Thymus (tissue), 11 donors: ENCODE results near the gene MRPL53. TPM values are rescaled to one million over a fixed set of nuclear protein-coding genes. Genes with fewer than 3 reads are reported as not detected.
"Not testable (repeated sequence)": the region's sequence is repeated elsewhere in the genome, so short reads cannot be mapped to it uniquely, and the experiment has no call there.

Experiments used
- DNase-seq, 9 donors: peaks; one replicate each; pipeline ENCODE4 v3.0.0-alpha.2; 2013; ENCODE audit warnings: low spot score in 9 of 9, low read depth in 6 of 9, missing footprints in 1 of 9
- H3K27ac ChIP-seq, 2 donors: one replicate each; pipeline ENCODE4 v1.5.1; 2013; ENCODE audit warnings: control low read depth in 1 of 2, low read depth in 1 of 2, low read length in 1 of 2, mild to moderate bottlenecking in 1 of 2, moderate library complexity in 1 of 2
- H3K27me3 ChIP-seq, 2 donors: one replicate each; pipeline ENCODE4 v1.5.1; 2013; ENCODE audit warnings: low read length in 1 of 2; ENCODE audit not compliant: control insufficient read depth in 2 of 2, insufficient read depth in 1 of 2
- H3K36me3 ChIP-seq, 2 donors: one replicate each; pipeline ENCODE4 v1.5.1; 2013; ENCODE audit warnings: low read length in 1 of 2, mild to moderate bottlenecking in 1 of 2, moderate library complexity in 1 of 2; ENCODE audit not compliant: control insufficient read depth in 2 of 2, insufficient read depth in 2 of 2
- H3K4me1 ChIP-seq, 2 donors: one replicate each; pipeline ENCODE4 v1.5.1; 2013; ENCODE audit warnings: low read length in 2 of 2; ENCODE audit not compliant: control insufficient read depth in 2 of 2, insufficient read depth in 2 of 2
- H3K4me3 ChIP-seq, 2 donors: one replicate each; pipeline ENCODE4 v1.5.1; 2013; ENCODE audit warnings: low read length in 2 of 2, control low read depth in 1 of 2, mild to moderate bottlenecking in 1 of 2
- H3K9me3 ChIP-seq, 2 donors: one replicate each; pipeline ENCODE4 v1.5.1; 2013; ENCODE audit warnings: low read length in 1 of 2, mild to moderate bottlenecking in 1 of 2; ENCODE audit not compliant: control insufficient read depth in 2 of 2, insufficient read depth in 1 of 2
- WGBS: extraction: QIAGEN DNeasy Blood & Tissue Kit; methylation state at CpG from one replicate; pipeline ENCODE4 v1.1.7; 2013; 5-methylcytosine and 5-hydroxymethylcytosine counted together
- polyA plus RNA-seq: library from polyadenylated mRNA; stranded (reverse); fragments of 200-250 nt; gene quantifications from one replicate; pipeline ENCODE4 v1.2.3, GENCODE V29; 2013
- total RNA-seq: library from RNA; stranded (reverse); fragments of 120-200 nt; gene quantifications from one replicate; pipeline ENCODE4 v1.2.4, GENCODE V29; 2013
- donor health status: healthy.

The MRPL53 gene
- total and polyA plus RNA-seq, 2 donors, result 67.7 to 101 TPM

DNA sequence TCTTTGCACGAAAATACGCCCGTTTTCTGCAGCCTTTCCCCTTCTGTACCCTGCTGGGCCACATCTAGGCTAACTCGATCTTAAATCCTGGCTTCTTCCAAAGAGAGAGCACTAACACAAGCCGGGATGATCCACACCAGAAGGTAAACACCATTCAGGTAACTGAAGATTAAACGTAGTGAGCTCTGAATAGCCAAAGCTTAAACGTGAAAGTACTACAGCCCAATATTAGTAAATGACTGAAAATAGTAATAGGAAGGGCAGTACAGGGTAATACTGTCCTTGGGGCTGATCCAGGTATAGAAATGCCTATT lies 422 bp upstream of the MRPL53 start:
- Histone ChIP-seq H3K9me3 (peaks cover 0 to 2% of the 10 kb centered on the region in 2 donors), H3K4me3 (peak overlapping the region; percentile 61 to 68), H3K36me3 (peaks cover 22 to 39% of the 10 kb centered on the region in 2 donors), H3K27me3 (no peaks in the 10 kb centered on the region), H3K4me1 (peaks cover 11 to 22% of the 10 kb centered on the region in 2 donors), H3K27ac (peak overlapping the region; percentile 95 to 98)
- WGBS, result 12% methylated on average over 7 of the region's 7 CpGs
- DNase-seq, result no peak

DNA sequence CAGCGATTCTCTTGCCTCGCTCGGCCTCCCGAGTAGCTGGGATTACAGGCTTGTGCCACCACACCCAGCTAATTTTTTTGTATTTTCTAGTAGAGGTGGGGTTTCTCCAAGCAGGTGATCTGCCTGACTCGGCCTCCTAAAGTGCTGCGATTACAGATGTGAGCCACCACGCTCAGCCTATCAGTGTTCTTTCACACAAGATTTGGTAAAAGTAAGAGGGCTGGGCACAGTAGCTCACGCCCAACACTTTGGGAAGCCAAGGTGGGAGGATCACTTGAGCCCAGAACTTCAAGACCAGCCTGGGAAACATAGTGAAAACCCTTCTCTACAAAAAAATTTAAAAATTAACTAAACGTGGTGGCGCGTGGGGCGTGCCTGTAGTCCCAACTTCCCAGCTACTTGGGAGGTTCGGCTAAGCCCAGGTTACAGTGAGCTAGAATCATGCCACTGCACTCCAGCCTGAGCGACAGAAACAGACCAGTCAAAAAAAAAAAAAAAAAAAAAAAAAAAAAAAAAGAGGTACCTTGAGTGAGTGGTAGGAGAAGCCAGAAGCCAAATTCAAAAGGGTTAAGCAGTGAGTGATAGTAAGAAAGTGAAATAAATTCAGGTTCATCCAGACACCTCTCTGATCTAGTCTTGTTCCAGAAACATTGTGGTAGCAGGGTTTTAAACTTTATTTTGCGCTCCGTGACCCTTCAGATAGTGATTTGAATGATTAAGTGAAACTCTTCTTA lies 981 bp downstream of the MRPL53 start:
- peaks cover 11 to 22% of the 10 kb centered on the region in 2 donors for H3K4me1 ChIP-seq
- no peak for DNase-seq
- WGBS, result 73% methylated on average over 16 of the region's 16 CpGs
- H3K27ac ChIP-seq, result peak overlapping the region; percentile 95 to 98
- peak overlapping the region; percentile 61 to 68 for H3K4me3 ChIP-seq
- no peaks in the 10 kb centered on the region for H3K27me3 ChIP-seq
- H3K9me3 ChIP-seq, result peaks cover 0 to 2% of the 10 kb centered on the region in 2 donors
- H3K36me3 ChIP-seq, result peaks cover 22 to 33% of the 10 kb centered on the region in 2 donors

DNA sequence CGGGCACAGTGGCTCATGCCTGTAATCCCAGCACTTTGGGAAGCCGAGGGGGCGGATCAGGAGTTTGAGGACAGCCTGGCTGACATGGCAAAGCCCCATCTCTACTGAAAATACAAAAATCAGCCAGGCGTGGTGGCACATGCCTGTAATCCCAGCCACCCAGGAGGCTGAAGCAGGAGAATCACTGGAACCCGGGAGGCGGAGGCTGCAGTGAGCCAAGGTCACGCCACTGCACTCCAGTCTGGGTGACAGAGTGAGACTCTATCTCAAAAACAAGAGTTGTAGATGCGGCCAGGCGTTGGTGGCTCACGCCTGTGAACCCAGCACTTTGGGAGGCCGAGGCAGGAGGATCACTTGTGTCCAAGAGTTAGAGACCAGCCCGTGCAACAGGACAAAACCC lies 1.7 kb downstream of the MRPL53 start:
- Histone ChIP-seq H3K36me3 (peaks cover 16 to 30% of the 10 kb centered on the region in 2 donors), H3K4me1 (peaks cover 11 to 25% of the 10 kb centered on the region in 2 donors)
- H3K27ac ChIP-seq, H3K4me3 ChIP-seq, H3K27me3 ChIP-seq, H3K9me3 ChIP-seq, DNase-seq: not testable (repeated sequence)
- 97% methylated on average over 12 of the region's 12 CpGs for WGBS

DNA sequence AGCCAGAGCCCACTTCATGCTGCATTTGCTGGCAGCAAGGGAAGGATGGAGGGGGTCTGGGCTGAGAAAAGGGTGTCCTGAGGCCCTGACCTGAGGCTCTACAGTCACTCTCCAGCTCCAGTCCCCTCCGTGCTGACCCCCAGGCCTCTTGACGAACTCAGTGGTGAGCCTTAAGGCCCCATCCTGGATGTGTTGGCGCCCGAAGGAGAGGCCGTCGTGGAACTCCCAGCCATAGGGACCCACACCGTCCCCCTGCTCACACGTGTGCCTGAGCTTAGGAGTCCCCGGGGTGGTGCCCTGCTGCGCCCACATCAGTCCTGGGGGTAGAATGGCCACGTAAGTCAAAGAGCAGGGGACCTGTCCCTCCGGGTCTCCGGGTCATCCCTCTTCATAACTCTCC lies 8.1 kb downstream of the MRPL53 start:
- Histone ChIP-seq H3K36me3 (peaks cover 23 to 25% of the 10 kb centered on the region in 2 donors), H3K4me1 (peaks cover 6 to 15% of the 10 kb centered on the region in 2 donors), H3K4me3 (peak overlapping the region; percentile 61 to 77), H3K9me3 (no peaks in the 10 kb centered on the region), H3K27me3 (no peaks in the 10 kb centered on the region), H3K27ac (no peak overlapping the region)
- 16% methylated on average over 13 of the region's 13 CpGs for WGBS
- no peak for DNase-seq

DNA sequence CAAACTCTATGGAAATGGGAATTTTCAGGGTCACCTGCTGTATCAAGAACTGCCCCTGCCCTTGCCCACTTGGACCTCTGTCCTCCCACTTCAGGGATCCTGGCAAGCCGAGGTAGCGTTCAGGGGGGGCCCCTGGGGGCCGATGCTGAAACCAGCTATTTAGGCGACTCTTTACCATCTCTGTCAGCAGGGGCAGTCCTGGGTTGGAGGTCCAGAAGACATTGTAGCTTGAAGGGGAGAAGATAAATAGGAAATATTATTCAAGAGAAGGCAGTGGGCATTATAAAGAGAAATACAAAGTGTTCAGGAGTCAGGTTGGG lies 9.7 kb downstream of the MRPL53 start:
- Histone ChIP-seq H3K4me3 (no peak overlapping the region), H3K27me3 (no peaks in the 10 kb centered on the region), H3K36me3 (peaks cover 23 to 25% of the 10 kb centered on the region in 2 donors), H3K4me1 (peaks cover 12 to 22% of the 10 kb centered on the region in 2 donors), H3K9me3 (no peaks in the 10 kb centered on the region), H3K27ac (no peak overlapping the region)
- 95% methylated on average over 4 of the region's 4 CpGs for WGBS
- no peak for DNase-seq

DNA sequence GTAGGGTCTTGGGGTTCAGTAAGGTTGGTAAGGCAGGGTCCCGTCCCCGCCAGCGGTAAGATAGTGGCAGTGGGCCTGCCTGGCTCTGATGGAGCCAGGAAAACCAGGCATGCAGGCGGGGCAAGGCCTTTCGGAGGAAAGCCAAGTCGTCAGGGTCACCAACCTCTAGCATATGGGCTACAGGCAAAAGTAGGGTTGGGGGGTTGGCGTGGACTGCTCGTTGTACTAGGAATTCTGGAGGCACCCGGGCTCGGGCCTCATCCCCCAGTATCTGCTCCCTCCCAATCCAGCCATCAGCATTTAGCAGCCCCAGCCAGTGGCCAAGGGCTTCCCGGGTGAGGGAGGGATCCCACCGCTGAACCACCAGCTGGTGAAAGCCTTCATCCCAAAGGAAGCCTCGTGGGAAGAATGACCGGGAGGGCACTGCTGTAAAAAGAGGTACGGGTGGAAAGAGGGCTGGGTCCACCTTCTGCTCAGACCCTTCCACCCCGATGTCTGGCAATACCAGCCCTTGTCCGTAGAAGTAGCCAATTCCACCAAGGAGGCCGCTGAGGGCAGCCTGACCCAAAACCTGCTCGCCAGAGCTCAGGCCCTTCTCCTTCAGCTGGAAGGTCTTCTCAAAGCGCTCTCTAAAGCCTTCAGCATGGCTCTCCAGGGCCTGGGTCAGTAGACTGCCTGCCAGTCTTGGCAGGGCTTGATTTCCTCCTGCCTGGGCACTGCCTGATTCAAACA lies 10.3 kb downstream of the MRPL53 start:
- no peak for DNase-seq
- H3K4me1 ChIP-seq, result peaks cover 12 to 22% of the 10 kb centered on the region in 2 donors
- H3K27me3 ChIP-seq, result no peaks in the 10 kb centered on the region
- H3K36me3 ChIP-seq, result peaks cover 23 to 25% of the 10 kb centered on the region in 2 donors
- WGBS, result 97% methylated on average over 20 of the region's 20 CpGs
- H3K9me3 ChIP-seq, result no peaks in the 10 kb centered on the region
- H3K4me3 ChIP-seq, result no peak overlapping the region
- H3K27ac ChIP-seq, result no peak overlapping the region

DNA sequence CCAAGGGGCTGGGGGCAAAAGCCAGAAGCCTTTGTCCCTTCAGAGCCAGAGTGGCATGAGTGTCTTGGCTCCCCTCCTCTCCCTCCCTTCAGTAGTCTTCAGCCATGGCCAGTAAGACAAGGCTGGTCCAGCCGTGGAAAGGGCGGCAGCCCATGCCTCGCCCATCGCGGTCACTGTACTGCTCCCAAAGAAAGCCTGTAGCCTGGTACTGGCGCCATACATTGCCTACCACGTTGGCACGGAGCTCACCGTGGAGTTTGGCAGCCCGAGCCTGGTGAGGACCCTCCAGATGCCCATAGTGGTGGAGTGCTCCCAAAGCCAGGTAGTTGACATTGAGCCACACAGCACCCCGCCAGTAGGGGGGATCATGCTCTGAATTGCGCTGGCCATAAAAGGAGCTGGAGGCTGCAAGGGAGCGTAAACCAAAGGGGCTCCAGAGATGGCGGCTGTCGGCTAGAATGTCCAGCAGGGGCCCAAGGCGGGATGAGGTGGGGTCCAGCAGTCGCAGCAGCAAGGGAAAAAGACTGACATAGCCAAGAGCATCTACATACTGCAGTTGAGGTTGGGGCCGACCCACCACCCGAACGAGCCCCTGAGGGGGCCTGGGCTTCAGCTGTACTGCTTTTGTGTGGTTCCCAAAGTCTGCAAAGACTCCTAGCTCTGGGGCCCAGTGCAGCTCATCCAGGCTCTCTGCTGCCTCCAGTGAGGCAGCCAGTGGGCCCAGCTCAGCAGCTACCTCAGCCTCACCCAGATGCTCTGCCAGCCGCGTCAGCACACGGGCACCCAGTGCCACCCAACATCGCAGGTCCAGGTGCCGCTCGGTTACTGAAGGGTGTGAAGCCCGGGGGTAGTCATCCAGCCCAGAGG lies 11.1 kb downstream of the MRPL53 start:
- no peak overlapping the region for H3K4me3 ChIP-seq
- H3K27ac ChIP-seq, result no peak overlapping the region
- no peaks in the 10 kb centered on the region for H3K27me3 ChIP-seq
- 98% methylated on average over 27 of the region's 27 CpGs for WGBS
- peaks cover 23 to 25% of the 10 kb centered on the region in 2 donors for H3K36me3 ChIP-seq
- DNase-seq, result no peak
- no peaks in the 10 kb centered on the region for H3K9me3 ChIP-seq
- H3K4me1 ChIP-seq, result peaks cover 19 to 30% of the 10 kb centered on the region in 2 donors

DNA sequence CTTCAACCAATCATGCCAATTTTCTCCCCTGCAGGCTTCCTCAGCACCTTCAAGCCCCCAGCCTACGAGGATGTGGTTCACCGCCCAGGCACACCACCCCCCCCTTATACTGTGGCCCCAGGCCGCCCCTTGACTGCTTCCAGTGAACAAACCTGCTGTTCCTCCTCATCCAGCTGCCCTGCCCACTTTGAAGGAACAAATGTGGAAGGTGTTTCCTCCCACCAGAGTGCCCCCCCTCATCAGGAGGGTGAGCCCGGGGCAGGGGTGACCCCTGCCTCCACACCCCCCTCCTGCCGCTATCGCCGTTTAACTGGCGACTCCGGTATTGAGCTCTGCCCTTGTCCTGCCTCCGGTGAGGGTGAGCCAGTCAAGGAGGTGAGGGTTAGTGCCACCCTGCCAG lies 12.3 kb downstream of the MRPL53 start:
- not testable (repeated sequence) for H3K4me3 ChIP-seq, H3K27me3 ChIP-seq, DNase-seq, H3K27ac ChIP-seq, H3K9me3 ChIP-seq
- Histone ChIP-seq H3K36me3 (peaks cover 25 to 27% of the 10 kb centered on the region in 2 donors), H3K4me1 (peaks cover 29 to 39% of the 10 kb centered on the region in 2 donors)
- 96% methylated on average over 10 of the region's 10 CpGs for WGBS
